NCI-H748 (cell line): Measurements from ENCODE around the gene DDX1.

Experiments
- DNase-seq: peaks from one replicate; lab custom pipeline; 2025; ENCODE audit not compliant: unreplicated experiment; lab: John Stamatoyannopoulos, UW

Gene DDX1

DNA sequence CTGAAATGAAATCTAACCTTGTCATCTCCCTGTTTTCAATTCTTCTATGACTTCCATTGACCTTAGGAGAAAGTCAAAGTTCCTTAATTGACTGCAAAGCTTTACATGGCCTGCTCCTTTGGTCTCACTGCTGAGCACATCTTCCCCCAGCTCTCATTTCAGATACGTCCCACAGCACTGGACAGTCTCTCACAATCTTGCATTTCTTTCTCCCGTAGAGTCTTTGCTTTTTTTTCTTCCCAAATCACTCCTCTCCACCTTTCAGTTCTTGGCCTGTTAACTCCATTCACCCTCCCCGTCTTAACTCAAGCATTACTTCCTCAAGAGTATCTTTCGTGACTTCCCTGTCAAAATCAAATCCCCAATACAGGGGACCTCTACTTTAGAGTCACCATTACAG is 67.2 kb downstream of the DDX1 start:
- no peak for DNase-seq

DNA sequence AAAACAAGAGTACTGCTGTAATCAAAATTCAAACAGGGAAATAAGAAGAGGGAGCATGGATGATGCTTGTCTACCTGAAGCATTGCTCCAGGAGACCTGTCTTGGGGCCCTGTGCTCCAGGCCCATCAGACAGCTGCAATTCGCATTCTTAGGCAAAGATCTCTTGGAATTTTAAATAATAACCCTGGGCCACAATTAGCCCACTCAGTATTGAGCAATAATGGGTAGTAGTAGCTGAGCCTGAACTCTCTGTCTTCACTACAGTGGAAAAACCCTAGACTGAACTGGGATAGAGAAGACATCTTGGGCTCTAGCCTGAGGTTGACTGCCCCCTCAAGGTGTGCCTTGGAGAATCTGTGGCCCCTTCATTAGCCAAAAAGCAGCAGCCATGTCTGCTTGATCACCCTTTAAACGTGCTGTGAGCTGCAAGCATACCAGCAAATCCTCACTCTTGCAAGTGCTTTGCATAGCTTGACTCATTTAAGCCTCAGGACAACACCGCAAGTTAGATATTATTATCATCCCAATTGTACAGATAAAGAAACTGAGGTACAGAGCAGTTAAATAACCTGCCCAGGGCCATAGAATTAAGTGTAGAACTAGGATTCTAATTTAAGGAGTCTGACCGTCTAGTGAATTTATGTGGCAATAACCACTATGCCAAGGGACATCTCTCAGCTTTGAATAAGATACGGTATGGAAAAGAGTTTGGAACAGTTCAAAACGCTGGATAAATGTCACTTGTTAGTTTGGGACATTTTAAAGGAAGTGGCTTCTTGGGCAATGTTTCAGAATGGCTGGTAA is 69.0 kb downstream of the DDX1 start:
- no peak for DNase-seq

DNA sequence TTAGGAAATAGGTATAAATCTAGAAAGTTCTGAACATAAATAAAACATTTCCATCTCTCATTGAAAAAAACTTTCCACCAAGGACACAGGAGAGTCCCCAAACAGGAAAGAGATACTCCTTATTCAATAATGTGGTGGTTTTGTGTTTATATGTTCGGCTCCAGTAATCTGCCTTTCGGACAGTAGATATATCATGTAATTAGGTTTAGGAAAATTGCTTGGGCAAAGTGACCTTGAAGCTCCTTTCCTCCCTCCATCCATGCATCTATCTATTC is 69.6 kb downstream of the DDX1 start:
- DNase-seq, result no peak

DNA sequence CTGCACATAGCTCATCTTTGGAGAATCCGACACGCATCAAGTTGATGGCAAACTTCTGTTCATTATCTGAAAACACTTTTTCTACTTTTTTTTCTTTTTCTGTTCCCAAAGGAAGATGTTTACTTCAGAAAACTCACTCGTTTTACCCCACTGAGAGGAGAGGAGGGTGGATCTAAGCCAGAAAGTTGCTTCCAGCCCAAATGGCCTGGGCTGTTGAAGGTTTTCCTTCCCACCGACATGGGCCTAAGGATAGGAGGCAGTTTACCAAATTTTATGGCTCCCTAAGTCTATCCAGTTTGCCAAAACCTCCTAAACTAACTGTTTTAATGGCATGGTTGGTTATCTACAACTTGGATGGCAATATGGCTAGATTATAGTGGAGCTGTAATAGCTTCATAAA is 70.4 kb downstream of the DDX1 start:
- no peak for DNase-seq

DNA sequence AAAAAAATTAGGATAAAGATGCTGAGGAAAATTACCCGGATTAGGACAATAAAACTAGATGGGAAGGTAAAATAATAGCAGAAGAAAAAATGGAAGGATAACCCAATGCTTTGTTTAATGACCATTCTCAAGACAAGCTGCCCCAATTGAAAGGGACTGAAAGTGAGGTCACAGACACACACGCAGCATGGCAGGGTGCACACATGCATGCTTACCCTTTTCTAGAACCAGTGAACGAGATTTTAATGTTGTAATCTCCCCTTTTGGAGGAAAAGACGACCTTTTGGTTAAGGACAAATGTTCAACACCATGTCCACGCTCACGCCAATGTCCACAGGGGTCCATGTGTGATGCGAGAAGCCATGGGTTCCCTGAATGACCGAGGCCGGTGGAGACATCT is 70.9 kb downstream of the DDX1 start:
- no peak for DNase-seq

DNA sequence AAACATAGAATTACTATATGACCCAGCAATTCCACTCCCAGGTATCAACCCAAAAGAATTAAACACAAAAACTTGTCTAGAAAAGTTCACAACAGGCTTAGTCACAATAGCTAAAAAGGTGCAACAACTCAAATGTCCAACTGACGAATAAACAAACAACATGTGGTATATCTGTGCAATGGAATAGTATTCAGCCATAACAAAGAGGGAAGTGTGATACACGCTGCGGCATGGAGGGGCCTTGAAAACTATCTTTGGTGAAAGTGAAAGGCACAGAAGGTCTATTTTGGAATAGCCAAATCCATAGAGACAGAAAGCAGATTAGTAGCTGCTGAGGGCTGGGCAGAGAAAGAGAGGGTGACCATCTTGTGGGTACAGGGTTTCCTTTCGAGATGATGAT is 72.1 kb downstream of the DDX1 start:
- no peak for DNase-seq

DNA sequence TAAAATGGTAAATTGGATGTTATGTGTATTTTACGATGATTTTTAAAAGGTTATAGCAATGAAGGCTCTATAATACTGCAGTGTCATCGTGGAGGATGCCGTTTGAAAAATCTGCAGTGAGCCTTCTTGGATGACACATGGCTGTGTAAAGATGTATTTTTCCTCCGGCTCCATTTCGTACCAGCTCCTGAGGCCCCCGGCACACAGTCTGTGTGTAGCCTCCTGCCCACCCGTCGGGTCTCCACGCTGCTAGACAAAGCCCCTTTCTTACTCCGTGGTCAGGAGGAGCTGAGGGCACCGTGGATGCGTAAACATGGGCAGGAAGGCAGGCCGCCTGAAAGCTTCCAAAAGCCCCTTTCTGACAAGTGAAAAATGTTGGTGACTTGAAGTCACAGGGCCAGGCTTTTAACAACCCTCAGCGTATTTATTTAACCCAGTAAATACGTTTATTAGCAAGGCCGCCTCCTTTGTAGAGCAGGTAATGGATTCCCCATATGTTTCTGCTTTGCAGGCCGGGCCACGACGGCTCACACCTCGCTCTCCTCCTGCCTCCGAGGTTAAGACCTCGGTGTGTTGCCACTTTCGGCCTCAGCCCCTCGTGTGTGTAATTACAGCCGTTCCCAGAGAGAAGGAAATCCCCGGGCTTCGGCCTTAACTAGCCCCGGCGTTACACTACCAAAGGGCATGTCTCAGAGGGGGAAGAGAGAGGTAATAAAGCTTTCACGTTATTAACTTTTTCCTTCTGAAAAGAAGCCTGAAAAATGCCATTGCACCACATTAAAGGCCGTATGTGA is 72.8 kb downstream of the DDX1 start:
- no peak for DNase-seq

DNA sequence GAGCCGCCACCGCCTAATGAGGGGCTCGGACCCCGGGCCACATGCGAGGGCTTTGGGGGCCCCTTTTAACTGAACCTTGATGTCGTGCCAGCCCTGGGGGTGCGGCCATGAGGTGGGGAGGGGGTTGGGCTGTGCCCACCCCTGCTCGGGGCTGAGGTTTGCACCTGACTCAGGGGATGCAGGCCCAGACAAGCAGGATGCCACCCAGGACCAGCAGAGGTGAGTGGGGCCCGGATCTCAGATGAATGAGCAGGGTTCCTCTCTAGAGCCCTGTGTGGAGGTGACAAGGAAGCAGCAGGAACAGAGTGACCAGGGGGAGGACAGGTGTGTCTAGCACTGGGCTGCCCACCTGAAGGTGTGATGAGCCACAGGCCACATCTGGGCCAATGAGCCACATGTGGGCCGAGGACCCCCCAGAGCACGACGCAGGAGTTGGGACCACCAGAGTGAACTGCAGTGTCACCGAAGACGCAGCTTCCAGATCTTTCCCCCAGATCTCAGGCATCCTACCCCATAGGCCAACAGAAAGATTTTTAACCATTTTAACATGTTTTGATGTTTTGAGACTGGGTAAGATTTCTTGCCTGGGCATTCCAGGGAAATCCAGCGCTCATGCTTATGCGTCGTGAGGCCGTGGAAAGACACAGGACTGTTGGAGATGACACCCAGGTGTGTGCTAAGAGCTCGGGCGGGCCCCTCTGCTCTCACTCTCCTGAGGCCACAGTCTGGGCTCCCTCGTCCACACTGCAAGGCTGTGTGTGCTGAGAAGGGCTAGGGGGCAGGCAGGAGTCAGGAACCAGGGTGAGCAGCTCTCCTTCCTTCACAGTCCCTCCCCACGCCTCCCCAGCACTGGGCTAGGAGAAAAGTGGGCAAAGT is 73.6 kb downstream of the DDX1 start:
- no peak for DNase-seq

DNA sequence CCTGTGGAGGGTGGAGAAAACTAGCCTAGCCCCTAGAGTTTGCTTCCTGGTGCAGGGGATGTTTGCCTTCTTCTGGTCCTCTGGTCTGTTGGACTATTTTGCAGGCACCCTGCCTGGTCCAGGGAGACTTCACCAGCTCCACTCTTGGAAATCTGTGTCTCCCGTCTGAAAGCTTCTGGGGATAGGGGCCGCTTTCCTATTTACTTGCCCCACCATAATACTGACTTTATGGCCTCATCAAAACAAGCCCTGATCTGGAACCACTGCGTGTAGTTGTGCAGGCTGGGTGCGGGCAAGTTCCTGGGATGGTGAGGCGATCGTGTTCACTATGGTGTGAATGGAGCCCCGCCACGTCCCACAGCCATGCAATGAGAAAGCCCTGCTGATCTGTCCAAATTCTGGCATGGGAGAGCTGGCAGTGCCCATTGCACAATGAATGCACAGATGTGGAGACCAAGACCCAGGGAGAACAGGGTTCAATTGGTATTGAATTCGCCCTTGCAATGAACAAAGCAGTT is 74.3 kb downstream of the DDX1 start:
- no peak for DNase-seq

DNA sequence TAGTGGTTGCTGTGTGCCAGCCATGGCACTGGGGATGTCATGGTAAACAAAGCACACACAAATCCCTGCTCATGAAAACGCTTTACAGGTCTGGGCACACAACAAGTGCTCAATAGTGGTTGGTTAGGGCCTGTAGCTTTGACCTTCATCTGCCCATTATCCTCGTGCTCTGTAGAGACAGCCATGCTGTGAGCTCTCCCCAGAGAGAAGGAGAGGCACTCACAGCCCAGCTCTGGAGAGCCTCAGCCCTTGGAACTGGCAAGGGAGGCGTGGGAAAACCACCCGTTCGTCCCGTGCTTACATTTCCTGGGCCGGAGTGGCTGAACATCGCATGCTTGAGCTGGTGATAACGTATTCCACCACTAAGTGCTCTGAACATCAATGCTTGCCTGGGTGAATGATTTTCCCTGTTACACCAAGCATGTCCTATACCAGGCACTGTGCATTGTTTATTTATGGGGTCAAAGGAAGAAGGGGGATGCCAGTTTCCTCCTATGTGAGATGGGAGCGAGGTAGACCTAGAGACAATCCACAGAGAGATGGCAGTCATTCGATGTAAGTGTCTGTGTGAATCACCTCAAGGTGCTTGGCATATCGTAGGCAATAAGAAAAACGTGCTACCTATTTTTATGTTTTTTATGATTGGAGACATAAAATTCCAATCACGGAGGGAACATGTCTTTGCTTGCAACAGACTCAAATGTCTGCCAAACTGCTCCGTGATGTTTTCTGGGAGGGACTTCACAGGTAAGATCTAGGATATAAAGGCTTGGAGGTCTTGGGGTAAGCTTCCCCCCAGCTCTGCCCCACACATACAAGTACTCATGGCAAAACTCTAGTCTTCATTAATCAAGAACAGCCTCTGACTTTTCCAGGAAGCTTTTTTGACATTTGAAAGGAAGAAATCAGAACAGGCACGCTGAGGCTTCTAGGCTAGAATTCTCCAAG is 75.5 kb downstream of the DDX1 start:
- DNase-seq, result no peak

DNA sequence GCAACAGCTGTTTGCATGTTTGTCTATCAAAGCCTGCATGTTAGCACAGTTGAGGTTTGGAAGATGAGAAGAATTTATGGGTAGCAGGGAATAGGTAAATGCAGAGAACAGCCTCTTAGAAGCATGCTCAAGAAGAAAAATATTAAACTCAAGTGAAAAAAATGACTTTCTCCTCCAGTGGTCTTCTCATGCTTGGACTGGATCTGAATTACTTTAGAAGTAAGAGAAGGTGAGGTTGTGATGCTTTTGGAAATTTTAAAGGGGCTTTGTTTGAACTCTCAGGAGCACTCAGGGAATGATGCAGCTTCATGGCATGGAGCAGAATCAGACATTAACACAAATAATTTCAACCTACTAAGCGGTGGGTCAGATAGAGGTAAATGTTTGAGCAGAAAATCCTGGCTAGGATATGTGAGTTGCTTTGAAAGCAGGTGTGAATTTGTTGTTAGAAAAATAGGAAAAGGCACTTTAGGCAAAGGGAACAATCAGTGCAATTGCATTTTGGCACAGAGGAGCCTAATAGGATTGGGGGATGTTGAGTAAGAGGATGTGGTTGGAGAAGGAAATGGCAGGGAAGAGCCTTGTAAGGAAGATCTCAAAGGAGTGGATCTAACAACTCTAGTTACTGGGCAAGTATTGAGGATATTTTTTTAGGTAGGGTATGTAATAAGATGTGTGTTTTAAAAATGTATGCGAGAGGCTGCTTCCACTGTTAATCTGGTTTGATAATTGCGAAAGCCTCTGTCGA is 76.3 kb downstream of the DDX1 start:
- DNase-seq, result no peak

DNA sequence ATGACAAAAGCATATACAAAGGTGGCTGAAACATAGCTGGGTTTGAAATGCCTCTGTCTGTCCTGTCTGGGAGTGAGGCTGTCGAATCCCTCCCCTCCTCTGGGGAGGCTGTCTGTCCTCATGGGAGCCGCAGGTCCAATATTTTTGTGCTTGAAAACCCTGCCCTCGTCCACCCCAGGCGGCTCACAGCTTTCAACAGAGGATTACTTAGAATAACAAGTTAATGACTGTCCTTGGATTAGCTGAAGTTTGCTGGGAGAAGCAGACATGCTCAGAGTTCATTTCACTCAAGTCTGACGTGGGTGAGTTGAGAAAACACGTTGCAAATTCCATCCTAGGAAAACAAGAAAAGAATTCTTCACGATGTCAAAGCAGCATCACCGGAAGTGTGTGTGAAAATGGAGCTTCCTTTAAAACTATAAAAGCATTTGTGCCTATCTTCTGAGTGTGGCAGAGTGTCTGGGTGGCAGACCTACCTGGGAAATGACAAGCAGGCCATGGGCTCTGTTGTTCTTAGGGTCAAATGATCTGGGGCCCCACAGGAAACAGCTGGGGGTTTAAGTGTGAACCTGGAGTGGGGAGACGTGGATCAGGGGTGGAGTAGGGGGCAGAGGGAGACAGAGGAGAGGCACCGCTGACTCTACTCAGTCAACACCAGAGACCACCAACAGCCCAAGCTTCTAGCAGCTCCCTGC is 77.1 kb downstream of the DDX1 start:
- no peak for DNase-seq

DNA sequence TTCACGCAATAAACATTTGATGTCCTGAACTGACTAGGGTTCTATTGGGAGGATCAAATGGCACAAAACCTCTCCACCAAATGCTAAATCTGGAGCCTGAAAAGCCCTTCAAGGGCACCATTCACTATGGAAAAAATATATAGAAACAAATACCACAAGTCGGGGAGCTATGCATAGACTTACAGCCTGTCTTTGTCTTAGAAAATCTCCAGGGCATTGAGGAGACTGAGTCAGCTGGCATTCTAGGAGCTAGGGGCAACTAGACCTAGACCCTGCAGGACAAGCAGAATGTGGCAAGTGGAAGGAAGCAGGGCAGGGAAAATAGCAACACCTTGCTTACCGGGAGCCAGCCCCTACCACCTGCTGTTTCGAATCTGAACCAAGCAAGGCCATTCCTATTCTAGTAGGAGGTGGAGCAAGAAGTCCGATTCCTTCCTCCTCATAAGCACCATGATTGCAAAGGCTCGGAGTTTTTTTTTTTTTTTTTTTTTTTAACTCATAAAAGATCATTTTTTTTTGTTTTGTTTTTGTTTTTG is 77.8 kb downstream of the DDX1 start:
- no peak for DNase-seq

DNA sequence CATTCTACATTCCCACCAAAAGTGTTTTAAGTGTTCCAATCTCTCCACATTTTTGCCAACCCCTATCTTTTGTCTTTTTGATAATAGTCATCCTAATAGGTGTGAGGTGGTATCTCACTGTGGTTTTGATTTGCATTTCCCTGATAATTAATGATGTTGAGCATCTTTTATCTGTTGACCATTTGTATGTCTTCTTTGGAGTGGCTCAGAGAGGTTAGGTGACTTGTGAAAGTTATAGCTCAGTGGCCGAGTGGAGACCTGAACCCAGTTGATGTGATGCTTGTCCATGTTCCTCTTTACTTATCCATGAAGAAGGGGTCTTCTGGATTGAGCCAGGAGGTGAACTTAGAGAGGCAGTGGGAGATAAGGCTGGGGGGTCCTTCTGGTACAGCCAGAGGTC is 78.8 kb downstream of the DDX1 start:
- no peak for DNase-seq

DNA sequence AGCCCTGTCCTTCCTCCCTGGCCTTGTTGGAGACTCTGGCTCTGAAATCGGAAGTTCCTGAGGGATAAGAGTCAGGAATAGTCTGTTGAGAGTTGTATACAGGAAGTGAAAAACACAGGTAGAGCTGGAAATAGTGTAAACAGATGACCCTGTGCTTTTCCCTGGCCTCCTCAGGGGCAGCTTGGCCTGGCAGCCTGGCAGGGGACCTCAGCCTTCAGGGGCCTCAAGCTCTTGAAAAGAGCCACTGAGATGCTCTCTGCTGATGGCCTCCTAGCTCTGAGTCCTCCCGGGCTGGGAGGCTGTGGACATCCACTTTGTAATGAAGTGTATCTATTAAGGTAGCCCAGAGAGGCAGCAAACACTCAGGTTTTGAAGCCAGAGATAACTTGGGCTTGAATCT is 79.3 kb downstream of the DDX1 start:
- no peak for DNase-seq

DNA sequence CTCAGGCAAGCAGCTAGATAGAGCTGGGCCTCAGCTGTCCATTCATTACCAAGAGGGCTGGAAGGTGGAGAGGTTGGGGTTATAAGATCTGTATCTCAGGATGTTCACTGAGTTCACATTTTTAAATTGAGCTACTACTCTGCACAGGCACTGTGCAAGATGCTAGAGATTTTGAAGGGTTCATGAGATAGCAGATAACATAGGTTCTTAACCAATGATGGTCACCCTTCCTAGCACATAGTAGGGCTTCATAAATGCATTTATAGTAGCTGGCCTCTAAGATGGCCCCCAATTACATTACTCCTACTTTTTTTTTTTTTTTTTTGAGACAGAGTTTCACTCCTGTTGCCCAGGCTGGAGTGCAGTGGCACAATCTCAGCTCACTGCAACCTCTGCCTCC is 79.7 kb downstream of the DDX1 start:
- no peak for DNase-seq

DNA sequence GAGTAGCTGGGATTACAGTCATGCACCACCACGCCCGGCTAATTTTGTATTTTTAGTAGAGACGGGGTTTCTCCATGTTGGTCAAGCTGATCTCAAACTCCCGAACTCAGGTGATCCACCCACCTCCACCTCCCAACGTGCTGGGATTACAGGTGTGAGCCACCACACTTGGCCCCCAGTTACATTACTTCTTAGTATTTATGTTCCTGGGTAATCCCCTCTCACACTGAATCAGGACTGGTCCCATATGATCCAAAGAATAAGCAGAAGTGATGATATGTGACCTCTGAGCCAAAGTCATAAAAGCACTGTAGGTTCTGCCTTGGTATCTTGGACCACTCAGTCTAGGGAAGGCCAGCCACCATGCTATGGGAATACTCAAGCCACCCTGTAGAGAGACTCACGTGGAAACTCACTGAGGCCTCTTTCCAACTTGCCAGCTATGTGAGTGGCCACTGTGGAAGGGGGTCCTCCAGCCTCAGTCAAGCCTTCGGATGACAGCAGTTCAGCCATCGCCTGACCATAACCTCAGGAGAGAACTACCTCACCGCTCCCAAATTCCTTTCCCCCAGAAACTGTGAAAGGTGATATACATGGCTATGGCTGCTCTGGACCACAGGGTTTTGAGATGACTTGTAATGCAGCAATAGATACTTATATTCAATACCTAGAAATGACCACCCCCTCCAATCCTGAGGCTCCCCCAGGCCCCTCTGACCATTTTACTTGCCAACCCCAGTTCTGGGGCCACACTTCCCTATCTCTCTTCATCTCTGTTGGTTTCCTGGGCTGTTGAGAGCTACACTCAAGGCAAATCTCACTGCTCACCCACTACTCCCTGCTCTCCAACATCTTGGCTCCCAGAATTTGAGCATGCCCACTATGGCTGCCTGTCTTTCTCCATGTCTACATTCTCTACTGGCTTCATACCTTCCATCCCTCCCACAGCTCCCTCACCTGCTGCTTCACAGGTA is 80.5 kb downstream of the DDX1 start:
- no peak for DNase-seq
